AG09319 (cell line): ENCODE measurements around the gene MRGPRD.

ENCODE experiments used
- DNase-seq: peaks from one replicate; pipeline ENCODE4 v3.0.0-alpha.2; 2010; ENCODE audit warnings: low read depth; ENCODE audit errors: extremely low read depth
- CTCF ChIP-seq: IDR thresholded peaks from 2 replicates; pipeline ENCODE4 v1.5.1; 2011; ENCODE audit warnings: low read depth, mild to moderate bottlenecking, inconsistent platforms, low read length, moderate library complexity

Gene MRGPRD, protein sequence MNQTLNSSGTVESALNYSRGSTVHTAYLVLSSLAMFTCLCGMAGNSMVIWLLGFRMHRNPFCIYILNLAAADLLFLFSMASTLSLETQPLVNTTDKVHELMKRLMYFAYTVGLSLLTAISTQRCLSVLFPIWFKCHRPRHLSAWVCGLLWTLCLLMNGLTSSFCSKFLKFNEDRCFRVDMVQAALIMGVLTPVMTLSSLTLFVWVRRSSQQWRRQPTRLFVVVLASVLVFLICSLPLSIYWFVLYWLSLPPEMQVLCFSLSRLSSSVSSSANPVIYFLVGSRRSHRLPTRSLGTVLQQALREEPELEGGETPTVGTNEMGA

GRCh38 chr11:68980776-68981065, at the start of gene MRGPRD:
TSS of gene MRGPRD (minus strand) at chr11:68980986. CDS start at chr11:68980986, 0 bp downstream.
- no peak for TF ChIP-seq CTCF
- no peak for DNase-seq

DNA sequence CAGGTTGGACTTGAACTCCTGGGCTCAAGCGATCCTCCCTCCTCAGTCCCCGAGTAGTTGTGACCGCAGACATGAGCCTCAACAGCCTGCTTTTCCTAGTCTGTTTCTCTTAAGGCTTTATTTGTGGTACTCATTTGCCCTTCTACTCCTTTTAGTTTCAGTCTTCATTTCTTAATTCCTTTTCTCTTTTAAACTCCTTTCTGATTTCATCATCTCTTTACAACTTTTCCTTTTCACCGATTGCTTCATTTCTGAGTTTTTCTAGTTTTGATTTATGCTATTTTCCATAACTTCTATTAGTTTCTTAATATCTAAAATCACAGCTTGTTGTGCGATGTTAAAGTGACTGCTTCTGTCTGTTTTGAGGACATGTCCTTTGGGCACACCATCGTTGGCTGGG, 49.5 kb upstream of the MRGPRD start:
- no peak for TF ChIP-seq CTCF

DNA sequence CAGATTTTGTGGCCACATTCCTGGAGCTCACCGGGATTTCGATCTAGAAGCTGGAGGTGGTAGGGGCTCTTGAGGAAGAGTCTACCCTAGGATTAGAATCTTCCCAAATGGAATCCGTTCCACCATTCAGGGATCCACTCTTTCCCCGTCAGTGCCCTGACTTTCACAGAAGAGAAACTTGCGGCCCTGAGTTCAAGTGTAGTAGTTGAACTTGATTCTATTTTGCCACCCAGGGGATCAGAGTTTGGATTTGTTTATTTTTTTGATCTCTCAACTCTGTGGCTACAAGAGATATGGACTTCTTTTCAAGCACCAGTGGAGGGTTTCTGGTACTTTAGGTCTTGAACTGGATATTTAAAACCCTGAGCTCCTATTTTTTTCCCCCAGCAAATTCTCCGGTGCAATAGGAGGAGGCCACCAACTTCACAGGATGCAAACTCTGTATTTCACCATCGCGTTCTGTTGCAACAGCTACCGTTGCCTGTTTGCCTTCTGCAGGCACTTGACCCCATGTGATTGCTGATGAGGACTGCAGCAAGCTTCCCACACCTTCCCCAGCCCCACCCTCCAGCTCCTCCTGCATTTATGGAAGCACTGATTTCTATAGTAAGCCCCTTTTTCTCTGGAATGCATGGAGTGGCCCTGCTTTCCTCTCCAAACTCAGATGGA, 47.1 kb upstream of the MRGPRD start:
- no peak for DNase-seq
- TF ChIP-seq CTCF = no peak

More for the DNA sequence above, 49.5 kb upstream of the MRGPRD start:
- no peak for DNase-seq

DNA sequence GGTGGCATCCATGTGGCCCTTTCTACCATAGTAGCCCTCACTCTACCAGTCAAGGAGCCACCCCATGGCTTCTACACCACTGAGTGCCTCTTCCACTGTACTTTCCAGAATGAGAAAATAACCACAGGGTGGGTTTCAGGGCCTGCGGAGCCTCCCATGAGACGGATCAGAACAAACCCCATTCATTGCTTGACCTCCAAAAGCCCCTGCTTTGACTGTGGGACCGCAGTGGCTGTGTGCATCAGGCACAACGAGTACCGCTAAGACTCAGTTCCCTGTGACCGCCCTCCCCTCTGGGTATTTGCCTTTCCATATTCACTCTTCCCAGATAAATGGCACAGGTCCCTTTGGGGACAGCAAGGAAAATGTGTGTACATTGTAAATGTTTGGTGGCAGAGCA, 43.7 kb upstream of the MRGPRD start:
- no peak for DNase-seq
- no peak for TF ChIP-seq CTCF

DNA sequence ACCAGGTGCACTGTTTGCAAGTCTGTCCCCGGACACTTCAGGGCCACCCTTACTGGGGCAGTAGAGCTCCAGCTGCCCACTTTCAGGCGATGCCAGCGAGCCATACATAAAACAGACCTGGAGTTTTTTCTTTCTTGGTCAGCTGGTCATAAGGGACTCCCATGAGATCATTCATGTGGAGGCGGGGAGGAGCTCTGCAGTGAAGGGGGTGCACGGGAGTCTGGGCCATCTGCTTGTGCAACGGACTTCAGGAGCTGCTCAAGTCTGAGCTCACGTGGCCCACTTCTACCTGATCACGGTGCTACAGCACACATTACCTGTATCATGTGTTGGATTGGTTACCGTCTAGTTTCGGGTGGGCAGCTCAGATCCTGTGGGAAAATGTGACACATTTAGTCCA, 41.5 kb upstream of the MRGPRD start:
- TF ChIP-seq CTCF = no peak
- no peak for DNase-seq

GRCh38 chr11:69018924-69019323, 38.1 kb upstream of the MRGPRD start:
- TF ChIP-seq CTCF = peak; percentile 12
- DNase-seq = no peak

DNA sequence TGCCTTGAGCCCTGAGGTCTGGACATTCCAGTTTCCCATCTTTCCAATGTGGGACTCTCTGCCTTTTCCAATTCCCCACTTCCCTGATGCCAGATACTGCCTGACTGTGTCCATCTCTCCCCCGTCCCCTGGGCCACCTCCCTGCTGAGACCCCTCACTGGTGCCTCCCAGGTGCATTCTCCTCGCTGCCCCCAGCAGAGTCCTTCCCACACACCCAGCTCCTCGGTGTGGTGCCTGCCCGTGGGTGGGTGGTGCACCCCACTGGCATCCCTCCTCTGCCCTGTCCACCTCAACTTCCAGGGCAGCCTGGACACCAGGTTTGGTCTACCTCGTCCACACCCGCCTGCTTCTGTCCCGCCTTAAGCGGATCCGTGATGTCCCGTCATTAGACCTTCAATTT, 37.2 kb upstream of the MRGPRD start:
- TF ChIP-seq CTCF = no peak
- DNase-seq = no peak
